ENCODE measurements around the gene CPA5.
"Not testable (repeated sequence)": the region's sequence is repeated elsewhere in the genome, so short reads cannot be mapped to it uniquely, and the experiment has no call there.

CPA5 gene

DNA sequence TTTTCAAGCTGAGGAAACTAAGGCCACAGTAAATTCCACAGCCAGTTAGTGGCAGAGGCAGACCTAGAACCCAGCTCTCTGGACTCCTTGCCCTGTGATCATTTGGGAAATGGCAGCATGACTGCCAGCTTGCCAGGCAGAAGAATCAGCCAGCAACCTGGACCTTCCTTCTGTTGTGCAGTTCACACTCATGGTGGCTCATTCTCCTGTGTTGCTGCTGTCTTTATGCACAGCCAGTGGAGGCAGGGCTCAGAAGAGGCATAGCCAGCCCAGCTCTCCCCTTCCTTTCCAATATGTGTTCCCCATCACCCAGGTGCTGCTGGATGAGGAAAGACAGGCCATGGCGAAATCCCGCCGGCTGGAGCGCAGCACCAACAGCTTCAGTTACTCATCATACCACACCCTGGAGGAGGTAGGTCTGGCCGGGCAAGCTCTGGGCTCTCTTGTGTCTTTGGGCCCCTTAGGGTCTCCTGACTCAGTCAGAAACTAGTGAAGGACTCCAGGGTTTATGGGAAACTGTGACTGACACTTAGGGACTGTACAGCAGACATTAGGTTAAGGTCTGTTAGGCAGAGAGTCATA lies 14.8 kb downstream of the CPA5 start:
- DNase-seq = no peak

DNA sequence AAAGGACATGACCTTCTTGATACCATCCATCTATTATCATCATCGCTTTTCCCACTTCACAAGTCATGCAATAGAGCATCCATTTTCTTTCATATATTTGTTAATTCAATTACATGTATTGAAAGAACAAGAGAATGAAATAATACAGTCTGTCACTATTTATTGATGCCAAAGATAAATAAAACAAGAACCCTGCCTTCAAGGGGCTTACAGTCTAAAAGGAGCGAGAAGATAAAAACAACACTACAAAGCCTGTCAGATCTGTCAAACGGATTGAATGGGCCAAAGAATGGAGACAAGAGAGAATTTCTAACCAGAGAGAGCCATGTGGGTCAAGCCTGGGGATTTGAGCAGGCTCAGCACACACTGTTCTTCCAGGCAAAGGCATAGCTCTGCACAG lies 15.9 kb downstream of the CPA5 start:
- DNase-seq = no peak

DNA sequence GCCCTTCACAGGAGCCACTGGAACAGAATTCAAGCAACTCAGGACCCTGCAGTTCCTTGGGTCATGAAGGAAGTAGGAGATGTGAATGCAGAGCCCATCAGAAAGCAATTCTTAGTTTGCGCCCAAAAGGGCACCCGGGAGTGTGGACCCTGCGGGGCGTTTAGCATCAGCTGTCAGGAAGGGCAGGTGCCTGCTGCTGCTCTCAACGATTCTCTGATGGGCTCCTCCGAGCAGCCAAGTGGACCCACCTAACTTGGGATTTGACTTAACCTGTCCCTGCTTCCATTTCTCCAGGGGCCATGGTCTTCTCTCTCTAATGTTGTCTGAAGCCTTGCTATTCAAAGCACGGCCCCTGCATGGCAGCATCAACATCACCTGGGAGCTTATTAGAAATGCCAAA lies 17.1 kb downstream of the CPA5 start:
- no peak for DNase-seq

DNA sequence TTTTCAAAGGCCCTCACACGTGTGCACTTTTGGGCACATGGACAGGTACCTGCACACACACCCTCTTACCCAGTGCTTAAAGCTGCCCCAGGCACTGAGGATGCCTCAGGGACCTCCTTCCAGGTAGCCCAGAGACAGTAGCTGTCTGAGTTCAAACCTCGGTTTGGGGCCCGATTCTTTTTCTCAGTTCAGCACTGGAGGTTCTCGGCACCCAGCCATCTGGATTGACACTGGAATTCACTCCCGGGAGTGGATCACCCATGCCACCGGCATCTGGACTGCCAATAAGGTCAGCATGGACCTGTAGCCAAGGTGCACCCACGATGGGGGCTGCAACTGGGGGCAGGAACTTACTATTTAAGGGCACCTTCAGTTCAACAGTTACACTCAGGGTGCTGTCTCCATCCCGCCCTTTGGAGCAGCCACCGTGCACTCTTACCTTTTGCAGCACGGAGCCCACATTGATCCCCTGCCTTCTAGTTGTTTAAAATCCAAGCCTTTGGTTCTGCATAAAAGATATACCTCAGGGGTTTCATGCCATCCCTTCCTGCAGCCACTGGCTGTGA lies 17.7 kb downstream of the CPA5 start:
- no peak for DNase-seq

DNA sequence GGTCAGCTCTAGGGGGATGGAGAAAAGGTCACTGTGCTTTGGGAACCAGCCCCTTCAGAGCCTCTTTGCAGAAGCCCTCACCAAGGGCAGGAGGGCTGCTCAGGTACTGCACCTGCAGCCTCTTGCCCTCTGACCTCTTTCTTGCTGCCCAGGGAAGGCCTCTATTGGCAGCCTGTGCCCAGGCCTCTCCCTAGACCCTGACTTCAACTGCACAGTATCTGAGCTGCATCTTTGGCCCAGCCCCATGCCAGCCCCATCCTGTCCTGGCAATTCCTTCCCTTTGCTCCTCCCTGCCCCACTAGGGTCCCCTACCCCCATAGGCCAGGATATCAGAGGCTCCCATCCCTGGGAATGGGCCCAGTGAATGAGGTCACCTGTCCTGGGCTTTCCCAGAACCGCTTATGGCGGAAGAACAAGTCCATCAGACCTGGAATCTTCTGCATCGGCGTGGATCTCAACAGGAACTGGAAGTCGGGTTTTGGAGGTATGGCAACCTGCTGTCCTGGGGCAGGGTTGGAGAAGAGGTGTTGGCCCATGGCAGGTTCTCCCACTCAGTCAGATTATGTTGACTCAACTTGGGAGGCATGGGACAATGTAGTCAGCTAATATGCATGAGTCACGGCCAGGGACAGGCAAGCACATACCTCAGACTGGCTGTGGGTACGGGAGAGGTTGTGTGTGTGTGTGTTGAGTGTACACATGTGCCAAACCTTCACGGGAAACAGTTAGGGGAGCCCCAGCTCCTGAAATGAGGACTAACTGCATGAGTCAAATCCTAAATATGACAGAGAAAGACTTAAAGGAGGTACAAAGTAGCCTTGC lies 18.6 kb downstream of the CPA5 start:
- no peak for DNase-seq

DNA sequence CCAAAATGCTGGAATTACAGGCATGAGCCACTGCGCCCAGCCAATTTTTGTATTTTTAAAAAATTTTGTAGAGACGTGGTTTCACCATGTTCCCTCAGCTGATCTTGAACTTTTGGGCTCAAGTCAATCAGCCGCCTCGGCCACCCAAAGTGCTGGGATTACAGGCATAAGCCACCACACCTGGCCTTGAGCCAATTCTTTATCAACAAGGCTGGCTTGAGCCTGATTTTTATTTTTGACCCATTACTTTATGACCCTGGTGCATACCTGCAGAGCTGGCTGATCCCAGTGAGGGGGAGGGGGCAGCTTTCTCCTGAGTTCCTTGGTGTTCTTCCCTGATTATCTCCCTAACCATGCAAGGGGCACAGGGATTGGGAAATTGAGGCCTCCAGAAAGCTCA lies 19.8 kb downstream of the CPA5 start:
- no peak for DNase-seq

DNA sequence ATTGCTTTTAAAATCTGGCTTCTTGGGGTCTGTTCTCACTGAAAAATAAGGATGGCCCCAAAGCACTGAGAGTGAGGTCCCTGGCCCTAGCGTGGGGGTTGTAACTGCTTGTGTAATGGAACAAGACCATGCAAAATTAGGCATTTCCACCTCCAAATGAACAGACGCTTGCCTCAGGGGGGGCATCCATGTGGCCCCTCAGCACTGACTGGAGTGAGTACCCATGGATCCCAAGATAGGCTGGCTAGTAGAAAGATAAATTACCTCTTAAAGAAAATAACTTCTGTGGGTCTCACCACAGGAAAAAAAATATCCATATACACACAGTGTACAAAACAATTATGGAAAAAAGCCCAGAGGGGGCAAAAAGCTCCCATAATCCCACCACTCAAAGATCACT lies 20.5 kb downstream of the CPA5 start:
- DNase-seq = no peak

DNA sequence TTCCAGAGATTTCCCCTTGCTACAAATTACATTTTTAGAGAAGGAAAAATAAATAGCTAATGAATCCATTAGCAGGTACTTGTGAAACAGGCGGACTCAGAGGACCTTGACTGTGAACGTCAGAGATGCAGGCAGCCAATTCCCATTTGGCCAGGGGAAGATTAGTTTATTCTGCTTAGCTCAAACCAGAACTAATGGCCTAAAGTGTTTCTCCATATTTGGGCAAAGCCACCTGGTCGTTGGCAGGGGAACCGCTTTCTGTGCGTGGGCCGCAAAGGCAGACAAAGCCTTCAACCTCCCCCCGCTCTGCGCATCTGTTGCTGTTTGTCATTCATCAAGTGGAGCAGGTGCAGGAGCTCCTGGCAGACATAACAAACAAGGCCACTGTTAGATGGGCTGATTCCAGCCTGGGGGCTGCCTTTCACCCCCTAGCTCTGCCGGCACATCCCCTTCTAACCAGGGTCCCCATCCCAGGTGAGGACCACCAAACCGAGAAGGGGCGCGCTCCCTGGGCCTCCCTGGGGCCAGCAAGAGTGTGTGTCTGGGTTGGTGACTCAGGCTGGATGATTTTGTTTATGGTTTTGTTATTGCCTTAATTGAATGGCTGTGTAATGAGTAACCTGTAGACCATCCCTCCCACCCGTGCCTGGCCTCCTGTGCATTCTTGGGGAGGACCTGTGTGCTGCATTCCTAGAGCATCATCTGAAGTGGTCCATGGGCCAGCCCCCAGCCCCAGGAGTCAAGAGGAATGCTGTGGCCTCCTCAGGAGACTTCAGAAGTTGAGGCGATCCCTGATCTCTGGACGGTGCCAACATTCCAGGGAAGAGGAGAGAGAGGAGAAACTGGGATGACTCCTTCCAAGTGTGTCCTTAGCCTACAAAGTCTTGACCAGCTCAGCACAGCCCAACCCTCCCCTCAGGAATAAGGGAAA lies 21.2 kb downstream of the CPA5 start:
- no peak for DNase-seq

DNA sequence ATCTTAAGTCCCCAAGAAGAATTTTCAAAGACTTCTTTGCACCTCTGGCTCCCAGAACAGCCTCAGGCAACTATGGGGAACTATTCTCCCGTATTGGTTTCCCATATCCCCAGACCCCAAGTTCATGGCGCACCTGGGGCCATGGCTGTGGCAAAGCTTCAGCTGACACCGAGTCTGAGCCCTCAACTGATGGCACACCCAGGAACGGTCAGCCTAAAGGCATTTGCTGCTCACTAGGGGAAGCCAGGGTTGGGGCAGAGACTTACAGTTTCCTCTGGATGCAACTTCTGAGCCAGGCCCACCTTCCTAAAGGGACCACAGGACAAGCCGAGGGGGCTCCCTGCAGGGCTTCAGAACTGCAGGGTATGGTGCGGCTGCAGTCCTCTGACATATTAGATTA lies 21.9 kb downstream of the CPA5 start:
- no peak for DNase-seq

DNA sequence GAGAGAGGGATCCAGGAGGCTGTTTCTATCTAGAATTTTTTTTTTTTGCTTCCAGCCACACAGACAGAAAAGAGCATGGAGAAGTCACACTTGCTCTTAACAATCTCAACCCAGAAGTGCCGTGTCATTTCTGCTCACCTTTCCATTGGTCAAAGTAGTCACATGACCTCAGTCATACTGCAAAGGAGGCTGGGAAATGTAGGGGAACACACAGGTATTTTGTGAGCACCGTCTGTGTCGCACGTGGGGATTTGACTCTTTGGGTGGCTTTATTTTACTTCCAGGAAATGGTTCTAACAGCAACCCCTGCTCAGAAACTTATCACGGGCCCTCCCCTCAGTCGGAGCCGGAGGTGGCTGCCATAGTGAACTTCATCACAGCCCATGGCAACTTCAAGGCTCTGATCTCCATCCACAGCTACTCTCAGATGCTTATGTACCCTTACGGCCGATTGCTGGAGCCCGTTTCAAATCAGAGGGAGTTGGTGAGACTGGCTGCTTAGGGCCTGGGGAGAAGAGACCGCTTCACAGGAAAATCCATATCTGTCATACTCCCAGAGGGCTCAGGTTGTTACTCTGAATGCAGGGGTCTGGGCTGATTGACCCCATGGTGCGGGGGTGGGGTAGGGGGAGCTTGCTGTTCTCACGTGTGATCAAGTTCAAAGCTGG lies 22.6 kb downstream of the CPA5 start:
- DNase-seq = no peak

DNA sequence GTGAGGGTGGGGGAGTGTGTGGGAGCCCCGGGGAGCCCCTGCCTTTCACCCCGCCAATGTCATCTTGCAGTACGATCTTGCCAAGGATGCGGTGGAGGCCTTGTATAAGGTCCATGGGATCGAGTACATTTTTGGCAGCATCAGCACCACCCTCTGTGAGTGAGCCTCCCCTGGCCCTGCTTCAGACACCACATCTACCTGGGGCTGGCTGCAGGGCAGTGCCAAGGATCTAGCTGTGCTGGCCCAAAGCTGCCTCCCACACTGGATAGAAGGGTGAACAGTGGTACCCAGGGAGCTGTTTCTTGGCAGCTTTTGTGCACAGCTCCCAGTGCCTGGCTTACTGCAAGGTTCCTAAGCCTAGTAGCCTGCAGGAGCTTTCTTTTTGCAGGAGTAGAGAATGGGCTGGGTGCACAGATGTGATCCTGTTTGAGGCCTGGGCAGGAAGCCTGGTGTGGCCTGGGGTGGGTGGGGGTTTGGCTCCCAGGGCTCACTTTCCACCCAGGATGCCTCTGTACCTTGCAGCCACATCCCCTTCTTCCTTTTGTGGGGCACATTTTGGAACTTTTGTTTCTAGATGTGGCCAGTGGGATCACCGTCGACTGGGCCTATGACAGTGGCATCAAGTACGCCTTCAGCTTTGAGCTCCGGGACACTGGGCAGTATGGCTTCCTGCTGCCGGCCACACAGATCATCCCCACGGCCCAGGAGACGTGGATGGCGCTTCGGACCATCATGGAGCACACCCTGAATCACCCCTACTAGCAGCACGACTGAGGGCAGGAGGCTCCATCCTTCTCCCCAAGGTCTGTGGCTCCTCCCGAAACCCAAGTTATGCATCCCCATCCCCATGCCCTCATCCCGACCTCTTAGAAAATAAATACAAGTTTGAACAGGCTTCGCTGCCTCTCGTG lies 23.5 kb downstream of the CPA5 start:
- no peak for DNase-seq

DNA sequence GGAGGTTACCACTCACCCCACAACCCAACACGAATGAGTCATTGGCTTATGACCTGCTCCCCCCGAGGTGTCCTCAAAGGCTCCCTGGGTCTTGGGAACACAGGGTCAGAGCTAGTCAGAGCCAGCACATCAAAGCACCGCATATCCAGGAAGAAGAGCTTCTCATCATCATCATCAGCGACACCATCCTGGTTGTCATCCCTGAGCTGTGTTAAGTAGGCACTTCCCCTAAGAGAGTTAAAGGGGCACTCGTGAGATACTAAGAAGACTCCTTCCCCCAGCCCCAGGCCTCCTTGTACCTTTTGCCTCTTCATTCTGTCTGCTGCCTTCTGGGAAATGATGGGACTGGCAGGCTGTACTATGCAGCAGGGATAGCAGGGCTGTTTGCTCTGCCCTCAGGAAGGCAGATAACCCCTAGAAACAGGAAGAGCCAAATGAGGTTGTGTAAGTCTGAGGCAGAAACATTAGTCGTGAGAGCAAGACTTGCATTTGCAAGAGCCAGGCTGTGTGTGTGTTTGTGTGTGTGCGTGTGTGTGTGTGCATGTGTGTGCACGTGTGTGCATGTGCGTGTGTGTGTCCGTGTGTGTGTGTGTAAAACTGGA lies 24.6 kb downstream of the CPA5 start:
- no peak for DNase-seq

DNA sequence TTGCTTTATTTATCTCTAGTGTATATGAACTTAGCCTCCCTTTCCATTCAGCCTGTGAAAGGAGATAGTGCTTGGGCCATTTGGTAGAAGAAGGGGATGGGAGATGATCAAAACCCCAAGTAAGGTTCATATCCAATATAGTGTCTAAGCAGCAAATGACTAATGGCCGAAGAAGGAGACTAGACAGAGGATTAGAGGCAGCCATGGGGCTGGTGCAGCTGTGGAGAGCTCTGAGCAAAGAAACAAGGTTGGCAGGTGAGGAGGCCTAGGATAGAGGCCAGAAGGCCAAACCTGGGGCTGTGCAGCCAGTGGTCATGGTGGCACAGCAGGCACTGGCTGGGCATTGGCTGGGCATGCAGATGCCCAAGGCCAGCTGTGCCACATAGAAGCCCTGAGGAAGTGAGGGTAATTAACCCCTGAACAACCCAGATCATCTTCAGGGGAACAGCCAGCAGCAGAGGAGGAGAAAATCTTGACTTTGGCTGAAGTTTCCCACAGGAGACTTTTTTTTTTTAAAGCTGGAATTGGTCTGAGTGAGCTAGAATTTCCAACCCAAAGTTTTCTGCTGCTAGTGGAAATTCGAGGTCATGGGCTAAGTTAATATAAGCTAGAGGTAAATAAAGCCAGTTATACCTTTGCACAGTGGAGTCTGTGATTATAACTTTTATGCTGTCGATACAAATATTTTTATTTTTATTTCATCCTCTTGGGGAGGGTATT lies 25.4 kb downstream of the CPA5 start:
- DNase-seq = no peak

DNA sequence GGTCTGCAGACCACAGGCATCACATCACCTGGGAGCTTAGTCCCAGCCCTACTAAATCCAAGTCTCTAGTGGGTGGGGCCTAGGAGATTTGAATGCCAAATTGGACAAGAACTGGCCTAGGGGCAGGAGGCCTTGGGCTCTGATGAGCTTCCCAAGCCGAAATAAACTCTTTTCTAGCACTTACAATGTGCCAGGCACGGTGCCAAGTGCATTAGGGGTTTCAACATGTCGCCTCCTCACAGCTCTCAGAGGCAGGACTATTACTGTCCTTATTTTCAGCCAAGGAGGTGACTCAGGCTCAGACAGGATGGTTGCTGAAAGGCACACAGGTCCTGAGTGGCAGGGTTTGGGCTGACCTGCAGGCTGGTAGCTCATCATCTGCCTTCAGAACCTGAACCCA lies 26.4 kb downstream of the CPA5 start:
- no peak for DNase-seq

DNA sequence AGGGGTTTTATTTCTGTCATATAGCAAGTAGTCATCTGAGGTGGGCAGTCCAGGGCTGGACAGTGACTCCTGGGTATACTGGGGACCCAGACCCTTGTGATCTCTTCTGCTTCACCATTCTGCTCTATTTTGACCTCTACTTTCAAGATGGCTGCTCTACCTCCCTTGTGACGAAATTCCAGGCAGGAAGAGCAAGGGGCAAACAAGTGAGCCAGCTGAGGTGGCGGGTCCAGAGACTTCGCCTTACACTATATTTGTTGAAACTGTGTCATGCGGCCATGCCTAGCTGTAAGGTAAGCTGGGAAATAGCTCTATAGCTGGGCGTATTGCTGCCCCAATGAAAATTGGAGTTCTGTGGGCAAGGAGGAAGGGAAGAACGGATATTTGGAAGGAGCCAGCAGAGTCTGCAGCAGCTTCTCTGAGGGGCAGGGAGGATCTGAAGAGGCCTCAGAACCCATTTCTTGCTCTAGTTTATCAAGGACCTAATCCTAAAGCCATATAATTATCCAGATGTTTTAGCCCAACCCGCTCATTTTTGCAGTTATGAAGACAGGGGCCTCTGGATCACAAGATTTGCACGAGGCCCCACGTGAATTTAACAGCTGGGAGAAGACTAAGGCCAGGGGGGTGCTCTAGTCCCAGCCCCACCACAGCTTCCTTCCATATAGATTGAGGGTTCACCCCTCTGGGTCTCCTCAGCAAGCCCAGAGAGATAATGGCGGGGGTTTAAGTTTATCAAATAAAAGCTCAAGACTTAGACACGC lies 28.0 kb downstream of the CPA5 start:
- DNase-seq = no peak

DNA sequence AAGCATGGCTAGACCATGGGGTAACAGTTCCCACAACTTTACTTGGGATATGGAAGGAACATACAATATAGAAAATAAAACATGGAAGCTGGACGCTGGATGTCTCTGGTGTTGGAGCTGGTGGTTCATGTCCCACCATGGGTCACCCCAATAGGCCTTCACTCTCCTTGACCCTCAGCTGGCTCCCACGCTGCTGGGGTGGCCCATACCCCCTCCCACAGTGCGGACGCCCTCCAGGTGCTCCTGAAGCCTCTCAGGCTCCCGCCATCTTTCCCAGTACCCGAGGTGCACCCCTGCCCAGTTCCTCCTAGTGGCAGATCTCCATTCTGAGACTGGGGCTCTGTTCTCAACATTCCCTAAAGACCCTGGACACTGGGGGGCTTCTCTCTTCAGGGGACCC lies 29.9 kb downstream of the CPA5 start:
- no peak for DNase-seq

DNA sequence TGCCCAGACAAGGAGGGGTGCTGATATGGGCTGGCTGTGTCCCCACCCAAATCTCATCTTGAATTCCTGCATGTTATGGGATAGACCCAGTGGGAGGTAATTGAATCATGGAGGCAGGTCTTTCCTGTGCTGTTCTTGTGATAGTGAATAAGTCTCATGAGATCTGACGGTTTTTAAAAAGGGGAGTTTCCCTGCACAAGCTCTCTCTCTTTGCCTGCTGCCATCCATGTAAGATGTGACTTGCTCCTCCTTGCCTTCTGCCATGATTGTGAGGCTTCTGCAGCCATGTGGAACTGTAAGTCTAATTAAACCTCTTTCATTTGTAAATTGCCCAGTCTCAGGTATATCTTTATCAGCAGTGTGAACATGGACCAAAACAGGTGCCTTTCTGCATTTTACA lies 31.8 kb downstream of the CPA5 start:
- not testable (repeated sequence) for DNase-seq

DNA sequence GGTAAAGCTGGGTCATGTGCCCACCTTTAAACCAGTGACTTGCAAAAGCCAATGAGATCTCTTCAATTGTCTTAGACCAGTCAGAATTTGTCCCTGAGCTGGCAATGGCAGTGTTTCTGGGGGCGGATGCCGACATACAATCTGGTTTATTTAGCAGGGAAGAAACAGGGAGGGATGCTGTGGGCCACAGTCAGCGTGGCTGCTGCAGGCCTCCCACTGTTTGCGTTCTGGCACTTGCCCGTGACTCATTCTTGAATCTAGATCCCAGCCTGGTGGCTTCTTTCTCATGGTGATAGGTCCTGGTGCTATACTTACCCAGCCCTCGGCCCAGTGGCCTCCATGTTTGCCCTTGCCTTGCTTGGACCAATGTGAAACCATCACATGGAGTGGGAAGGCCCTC lies 32.6 kb downstream of the CPA5 start:
- no peak for DNase-seq

DNA sequence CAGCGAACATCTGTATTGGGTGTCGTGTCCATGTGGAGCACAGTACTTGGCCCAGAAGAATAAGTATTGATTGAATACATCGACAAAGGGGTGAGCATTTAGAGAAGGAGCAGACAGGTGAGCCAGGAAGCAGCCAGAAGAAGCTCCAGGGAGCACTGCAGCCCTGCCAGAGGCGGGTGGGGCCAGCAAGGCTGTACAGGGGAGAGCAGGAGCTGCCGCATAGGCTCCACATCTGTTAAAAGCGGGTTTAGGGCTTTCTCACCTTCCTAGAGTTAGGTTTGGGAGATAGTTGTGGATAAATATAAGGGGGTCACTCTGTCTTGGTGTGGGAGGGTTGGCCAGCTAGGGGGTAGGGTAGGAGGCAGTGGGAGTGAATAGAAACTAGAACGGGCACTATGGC lies 34.4 kb downstream of the CPA5 start:
- no peak for DNase-seq

DNA sequence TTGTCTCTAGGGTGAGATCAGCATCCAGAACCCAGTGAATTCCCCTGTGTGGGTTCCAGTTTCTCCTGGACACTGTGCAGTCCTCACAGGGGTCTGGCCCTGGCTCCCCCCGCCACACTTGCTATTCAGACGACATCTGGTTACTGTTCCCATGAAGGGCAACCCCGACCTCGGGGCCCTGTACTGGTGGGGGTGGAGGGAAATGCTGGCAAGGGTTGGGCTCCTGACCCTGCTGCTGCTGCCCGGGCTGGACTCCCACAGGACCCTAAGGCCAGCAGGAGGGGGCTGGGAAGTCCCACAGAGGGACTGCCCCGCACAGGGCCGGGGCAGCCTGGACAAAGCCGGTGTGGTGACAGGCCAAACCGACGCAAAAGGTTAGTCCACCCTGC lies 34.9 kb downstream of the CPA5 start:
- no peak for DNase-seq

Data from effector CD8-positive, alpha-beta T cell (primary cell).